ENCODE measurements around the gene WASHC4.
"Not testable (repeated sequence)": the region's sequence is repeated elsewhere in the genome, so short reads cannot be mapped to it uniquely, and the experiment has no call there.

The WASHC4 gene

GRCh38 chr12:105090361-105090760 lies 17.2 kb upstream of the WASHC4 start:
- DNase-seq (ENCODE audit: low spot score) = peak; percentile 80

- DNase-seq (ENCODE audit: low spot score) = no peak
These were observed 15.9 kb upstream of the WASHC4 start for GRCh38 chr12:105091476-105092206.

- DNase-seq (ENCODE audit: low spot score) = peak; percentile 87
These were observed 15.2 kb upstream of the WASHC4 start for GRCh38 chr12:105092336-105092735.

GRCh38 chr12:105095338-105095737 lies 12.2 kb upstream of the WASHC4 start:
- DNase-seq (ENCODE audit: low spot score) = not testable (repeated sequence)

GRCh38 chr12:105099356-105099755 lies 8.2 kb upstream of the WASHC4 start:
- DNase-seq (ENCODE audit: low spot score) = no peak

- no peak for DNase-seq (ENCODE audit: low spot score)
These were observed 7.1 kb upstream of the WASHC4 start for GRCh38 chr12:105100207-105100985.

- DNase-seq (ENCODE audit: low spot score) = no peak
These were observed 6.5 kb upstream of the WASHC4 start for GRCh38 chr12:105100998-105101397.

- DNase-seq (ENCODE audit: low spot score) = no peak
These were observed 4.9 kb upstream of the WASHC4 start for GRCh38 chr12:105102673-105103072.

GRCh38 chr12:105104762-105105161 lies 2.8 kb upstream of the WASHC4 start:
- no peak for DNase-seq (ENCODE audit: low spot score)

- DNase-seq (ENCODE audit: low spot score) = no peak
These were observed 910 bp upstream of the WASHC4 start for GRCh38 chr12:105106621-105107020.

- DNase-seq (ENCODE audit: low spot score) = peak; percentile 48
These were observed 399 bp upstream of the WASHC4 start for GRCh38 chr12:105107171-105107493.

GRCh38 chr12:105109465-105110212 lies 2.1 kb downstream of the WASHC4 start:
- no peak for DNase-seq (ENCODE audit: low spot score)

- DNase-seq (ENCODE audit: low spot score) = no peak
These were observed 3.3 kb downstream of the WASHC4 start for GRCh38 chr12:105110851-105111250.

- no peak for DNase-seq (ENCODE audit: low spot score)
These were observed 5.6 kb downstream of the WASHC4 start for GRCh38 chr12:105113094-105113493.

GRCh38 chr12:105116969-105117368 lies 9.4 kb downstream of the WASHC4 start:
- DNase-seq (ENCODE audit: low spot score) = no peak

- DNase-seq (ENCODE audit: low spot score) = peak; percentile 49
These were observed 13.0 kb downstream of the WASHC4 start for GRCh38 chr12:105120551-105120950.

- DNase-seq (ENCODE audit: low spot score) = no peak
These were observed 30.7 kb downstream of the WASHC4 start for GRCh38 chr12:105138248-105138647.

GRCh38 chr12:105141320-105141922 lies 33.9 kb downstream of the WASHC4 start:
- no peak for DNase-seq (ENCODE audit: low spot score)

- no peak for DNase-seq (ENCODE audit: low spot score)
These were observed 34.7 kb downstream of the WASHC4 start for GRCh38 chr12:105142259-105142658.

GRCh38 chr12:105156260-105156659 lies 48.7 kb downstream of the WASHC4 start:
- no peak for DNase-seq (ENCODE audit: low spot score)

- no peak for DNase-seq (ENCODE audit: low spot score)
These were observed 50.1 kb downstream of the WASHC4 start for GRCh38 chr12:105157606-105158005.

- DNase-seq (ENCODE audit: low spot score) = no peak
These were observed 51.3 kb downstream of the WASHC4 start for GRCh38 chr12:105158876-105159275.

Data from SW480 (cell line).